NCI-H146 treated with DMSO at 0.1 percent for 48 hours (cell line): ENCODE results near the gene GSTA5.
"Not testable (repeated sequence)": the region's sequence is repeated elsewhere in the genome, so short reads cannot be mapped to it uniquely, and the experiment has no call there.

Source experiments
- DNase-seq: peaks from one replicate; lab custom pipeline; 2025; ENCODE audit not compliant: unreplicated experiment; lab: John Stamatoyannopoulos, UW

Gene GSTA5

DNA sequence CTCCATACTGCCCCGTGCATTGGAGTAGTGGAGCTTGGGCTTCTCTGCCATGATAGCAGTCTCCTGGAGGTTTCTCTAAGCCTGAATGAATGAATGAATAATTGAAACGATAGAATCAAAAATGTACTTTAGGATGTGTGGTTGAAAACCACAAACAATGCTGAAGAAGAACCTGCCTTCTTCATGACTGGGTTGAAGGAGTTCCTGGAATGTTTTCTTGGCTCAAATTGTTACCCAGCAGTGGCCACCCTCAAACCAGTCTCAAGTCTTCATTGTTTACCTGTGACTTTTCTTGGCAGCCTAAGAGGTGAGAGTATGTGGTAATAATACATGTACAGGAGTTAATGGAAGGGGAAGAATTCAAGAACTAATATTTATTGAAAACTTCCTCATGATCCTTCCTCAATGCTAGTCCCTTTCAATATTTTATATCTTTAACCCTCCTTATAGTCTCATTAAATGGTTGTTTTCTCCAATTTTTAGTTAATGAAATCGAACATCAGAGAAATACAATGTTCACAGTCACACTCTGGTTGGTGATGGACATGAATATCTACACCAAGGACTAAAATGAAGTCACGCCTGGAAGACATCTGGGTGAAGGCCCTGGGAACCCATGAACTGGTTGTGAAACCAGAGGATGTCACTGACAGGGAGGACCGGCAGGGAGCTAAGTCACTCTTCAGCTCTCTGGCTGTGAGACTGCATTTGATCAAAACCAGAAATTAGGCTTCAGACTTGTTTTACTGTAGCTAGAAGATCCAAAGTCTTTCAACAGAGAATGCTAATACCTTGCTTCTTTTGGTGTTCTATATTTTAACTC lies at the start of gene GSTA5:
Gene GSTA5, minus strand, starts transcription at position 51 of the 823 bp plus-strand sequence.
- no peak for DNase-seq

DNA sequence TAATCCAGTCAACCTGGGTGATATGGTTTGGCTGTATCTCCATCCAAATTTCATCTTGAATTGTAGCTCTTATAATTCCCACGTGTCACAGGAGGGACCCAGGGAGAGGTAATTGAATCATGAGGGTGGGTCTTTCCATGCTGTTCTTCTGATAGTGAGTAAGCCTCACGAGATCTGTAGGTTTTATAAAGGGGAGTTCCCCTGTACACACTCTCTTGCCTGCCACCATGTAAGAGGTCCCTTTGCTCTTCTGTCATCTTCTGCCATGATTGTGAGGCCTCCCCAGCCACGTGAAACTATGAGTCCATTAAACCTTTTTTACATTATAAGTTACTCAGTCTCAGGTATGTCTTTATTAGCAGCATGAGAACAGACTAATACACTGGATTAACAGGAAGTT lies 49.4 kb upstream of the GSTA5 start:
- no peak for DNase-seq

DNA sequence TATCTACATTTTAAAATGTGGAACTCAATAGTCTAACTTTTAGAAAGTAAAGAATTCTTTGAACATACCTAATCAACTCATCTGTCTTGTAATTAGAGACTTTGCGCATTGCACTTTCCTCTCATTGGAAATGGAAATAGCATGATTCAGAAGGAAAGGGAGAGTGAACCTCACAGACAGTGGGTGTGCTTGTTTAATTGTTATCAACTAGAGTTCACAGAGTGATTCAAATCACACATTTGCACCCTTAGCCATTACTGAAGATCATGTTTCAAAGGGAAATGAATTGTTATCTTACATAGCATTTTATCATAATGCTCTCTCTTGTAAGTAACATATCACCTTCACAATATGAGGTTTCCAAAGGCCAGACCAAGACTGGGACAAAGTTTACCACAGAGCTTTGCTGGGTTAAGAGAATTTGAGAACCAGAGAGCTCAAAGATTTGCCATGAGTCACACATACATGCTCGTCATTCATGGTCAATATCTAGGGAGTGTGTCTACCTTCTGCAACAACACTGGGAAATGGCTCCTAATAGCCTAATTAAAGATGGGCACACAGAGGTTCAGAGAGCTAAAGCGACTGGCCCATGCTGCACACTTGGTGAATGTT lies 47.4 kb upstream of the GSTA5 start:
- no peak for DNase-seq

GRCh38 chr6:52881996-52882841 lies 41.6 kb upstream of the GSTA5 start:
- DNase-seq, result peak; percentile 71

DNA sequence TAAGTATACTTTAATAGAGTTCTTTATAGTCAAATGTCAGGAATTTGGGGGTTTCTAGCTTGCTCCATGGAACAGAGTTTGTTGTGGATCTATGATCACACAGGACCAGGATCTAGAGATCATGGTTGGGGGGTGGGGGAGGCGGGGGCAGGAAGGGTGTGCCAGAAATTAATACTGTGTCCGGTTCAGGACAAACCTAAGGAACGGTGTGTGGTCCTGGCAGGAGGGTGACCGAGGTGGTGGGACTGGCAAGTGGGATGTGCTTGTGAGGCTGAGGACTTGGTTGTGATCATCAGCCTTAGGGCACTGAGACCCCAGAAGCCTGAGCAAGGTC lies 41.0 kb upstream of the GSTA5 start:
- no peak for DNase-seq

DNA sequence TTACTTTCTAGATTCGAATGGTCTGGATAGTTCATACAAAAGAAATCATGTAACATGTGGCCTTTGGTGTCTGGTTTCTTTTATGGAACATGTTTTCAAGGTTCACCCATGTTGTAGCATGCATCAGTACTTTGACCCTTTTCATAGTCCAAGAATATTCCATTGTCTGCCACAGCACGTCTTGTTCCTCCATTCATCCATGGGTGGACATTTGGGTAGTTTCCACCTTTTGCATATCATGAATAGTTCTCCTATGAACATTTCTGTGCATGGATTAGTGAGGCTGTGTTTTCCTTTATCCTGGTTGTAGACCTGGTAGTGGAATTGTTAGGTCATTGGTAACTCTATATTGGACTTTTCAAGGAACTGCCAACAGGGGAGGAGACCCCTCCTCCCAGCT lies 37.2 kb upstream of the GSTA5 start:
- no peak for DNase-seq

- DNase-seq, result no peak
Observed at GRCh38 chr6:52877168-52877567, 36.6 kb upstream of the GSTA5 start.

GRCh38 chr6:52876056-52876787 lies 35.6 kb upstream of the GSTA5 start:
- no peak for DNase-seq

DNA sequence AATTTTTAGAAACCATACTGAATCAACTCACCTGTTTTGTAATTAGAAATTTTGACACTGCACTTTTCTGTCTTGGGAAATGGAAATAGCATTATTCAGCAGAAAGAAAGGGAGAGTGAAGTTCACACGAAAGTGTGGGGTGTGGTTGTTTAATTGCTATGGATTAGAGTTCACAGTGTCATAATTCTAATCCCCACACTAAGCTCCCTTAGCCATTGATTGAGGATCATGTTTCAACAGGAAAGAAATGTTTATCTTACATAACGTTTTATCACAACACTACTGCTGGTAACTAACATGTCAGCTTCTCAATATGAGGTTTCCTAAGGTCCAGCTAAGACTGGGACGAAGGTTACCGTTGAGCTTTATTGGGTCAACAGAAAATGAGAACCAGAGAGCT lies 31.4 kb upstream of the GSTA5 start:
- no peak for DNase-seq

GRCh38 chr6:52871621-52872020 lies 31.0 kb upstream of the GSTA5 start:
- DNase-seq, result no peak

GRCh38 chr6:52870335-52871091 lies 29.9 kb upstream of the GSTA5 start:
- DNase-seq, result not testable (repeated sequence)

DNA sequence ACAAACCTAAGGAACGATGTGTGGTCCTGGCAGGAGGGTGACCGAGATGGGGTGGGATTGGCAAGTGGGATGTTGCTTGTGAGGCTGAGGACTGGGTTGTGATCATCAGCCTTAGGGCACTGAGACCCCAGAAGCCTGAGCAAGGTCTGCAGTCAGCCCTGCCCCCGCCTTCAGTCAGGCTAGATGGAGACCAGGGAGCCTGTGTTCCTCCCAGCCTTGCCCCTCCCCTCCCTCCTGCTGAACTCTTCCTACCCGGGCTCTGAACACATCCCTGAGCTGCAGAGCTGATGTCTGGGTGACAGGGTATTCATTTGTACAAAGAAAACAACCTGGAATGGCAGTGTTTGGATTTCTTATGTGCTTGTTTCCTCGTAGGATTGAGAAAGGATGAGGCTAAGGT lies 28.3 kb upstream of the GSTA5 start:
- not testable (repeated sequence) for DNase-seq

DNA sequence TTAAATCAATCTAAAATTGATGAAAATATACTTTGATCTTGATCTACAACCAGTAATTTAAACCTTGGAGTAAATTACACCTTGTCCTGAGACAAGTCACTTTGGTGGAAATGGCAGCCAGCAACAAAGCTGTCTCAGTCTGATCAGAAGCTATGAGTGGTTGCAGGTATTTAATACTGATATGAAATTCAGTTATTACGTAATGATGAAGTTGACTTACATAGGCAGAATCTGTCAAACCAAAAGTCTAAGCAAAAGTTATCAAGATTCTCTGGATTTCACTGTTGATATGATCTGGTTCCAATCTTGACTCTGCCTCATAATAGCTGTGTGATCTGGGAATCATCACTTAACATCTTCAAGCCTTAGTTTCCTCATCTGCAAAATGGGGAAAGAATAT lies 27.6 kb upstream of the GSTA5 start:
- DNase-seq, result no peak

- not testable (repeated sequence) for DNase-seq
Observed at GRCh38 chr6:52861151-52861550, 20.5 kb upstream of the GSTA5 start.

DNA sequence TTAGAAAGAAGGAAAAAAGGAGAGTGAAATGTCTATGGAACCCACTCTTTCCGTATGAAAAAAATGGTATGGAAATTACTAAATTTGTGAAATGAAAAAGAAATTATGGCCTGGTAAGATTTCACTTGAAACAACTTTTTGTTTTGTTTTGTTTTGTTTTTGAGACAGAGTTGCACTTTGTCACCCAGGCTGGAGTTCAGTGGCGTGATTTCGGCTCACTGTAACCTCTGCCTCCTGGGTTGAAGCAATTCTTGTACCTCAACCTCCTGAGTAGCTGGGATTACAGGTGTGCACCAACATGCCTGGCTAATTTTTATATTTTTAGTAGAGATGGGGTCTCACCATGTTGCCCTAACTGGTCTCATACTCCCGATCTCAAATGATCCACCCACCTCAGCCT lies 17.8 kb upstream of the GSTA5 start:
- no peak for DNase-seq

GRCh38 chr6:52856137-52856536 lies 15.5 kb upstream of the GSTA5 start:
- DNase-seq, result not testable (repeated sequence)

DNA sequence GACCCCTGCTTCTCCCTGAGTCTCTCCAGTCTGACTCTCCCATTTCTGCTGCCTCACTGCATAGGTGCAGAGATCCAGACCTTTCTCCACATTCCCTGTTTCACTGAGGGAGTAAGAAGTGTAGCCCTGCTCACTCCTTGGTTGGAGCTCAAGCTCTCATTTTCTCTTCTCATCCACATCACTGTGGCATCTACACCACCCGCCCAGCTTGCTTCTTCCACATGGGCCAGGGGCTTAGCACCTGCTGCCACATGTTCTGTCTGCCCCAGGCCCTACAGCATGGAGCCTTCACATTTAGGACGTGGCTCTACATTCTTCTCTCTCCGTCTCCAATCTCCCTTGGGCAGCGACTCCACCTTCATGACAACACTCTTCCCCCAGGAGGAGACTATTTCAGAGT lies 8.5 kb upstream of the GSTA5 start:
- DNase-seq, result no peak

GRCh38 chr6:52846002-52846401 lies 5.4 kb upstream of the GSTA5 start:
- no peak for DNase-seq

DNA sequence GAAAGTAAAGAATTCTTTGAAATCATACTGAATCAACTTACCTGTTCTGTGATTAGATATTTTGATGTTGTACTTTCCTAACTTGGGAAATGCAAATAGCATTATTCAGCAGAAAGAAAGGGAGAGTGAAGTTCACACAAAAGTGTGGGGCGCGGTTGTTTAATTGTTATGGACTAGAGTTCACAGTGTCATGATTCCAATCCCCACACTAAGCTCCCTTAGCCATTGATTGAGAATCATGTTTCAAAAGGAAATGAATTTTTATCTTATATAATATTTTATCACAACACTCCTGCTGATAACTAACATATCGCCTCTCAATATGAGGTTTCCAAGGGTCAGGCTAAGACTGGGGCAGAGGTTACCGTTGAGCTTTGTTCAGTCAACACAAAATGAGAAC lies 3.0 kb upstream of the GSTA5 start:
- DNase-seq, result no peak
